SK-N-MC (cell line): ENCODE results near the gene TOX4.

ENCODE experiments used
- EZH2 ChIP-seq: fragments of 200-600 bp; sonication (generic); IDR thresholded peaks from one replicate; pipeline ENCODE4 v1.6.1; 2017; ENCODE audit warnings: antibody characterized with exemption
- FOXP2 ChIP-seq: optimal IDR thresholded peaks from 2 replicates; pipeline ENCODE3; 2011; ENCODE audit warnings: mild to moderate bottlenecking, moderate library complexity; ENCODE audit not compliant: insufficient read depth; ENCODE audit errors: extremely low read length, control extremely low read depth
- POLR2AphosphoS5 ChIP-seq: IDR thresholded peaks from 2 replicates; pipeline ENCODE4 v1.6.1; 2012; ENCODE audit warnings: mild to moderate bottlenecking, low read depth, low read length, borderline replicate concordance

DNA sequence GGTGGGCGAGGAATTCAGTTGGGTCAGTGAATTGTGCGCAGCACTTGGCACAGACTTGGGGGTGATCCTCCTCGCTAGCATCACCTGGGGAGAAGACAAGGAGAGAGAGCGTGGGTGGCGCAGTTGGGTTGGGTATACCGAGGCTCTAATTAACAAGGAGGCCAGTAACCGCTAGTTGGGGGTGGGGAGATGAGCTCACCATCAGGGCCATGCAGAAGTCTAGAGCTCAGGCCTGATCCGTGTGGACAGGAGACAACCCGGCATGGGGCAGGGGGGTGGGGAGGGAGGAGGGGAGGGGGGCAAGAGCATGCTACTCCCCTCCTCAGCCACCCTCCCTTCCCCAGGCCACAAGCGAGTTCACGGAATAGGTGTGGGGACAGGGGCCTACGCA lies 48.6 kb downstream of the TOX4 start:
- TF ChIP-seq POLR2AphosphoS5 (no peak), FOXP2 (no peak), EZH2 (no peak)
